ENCODE measurements around the gene ETFB.
A peak's percentile ranks its signal among the peaks of the same experiment; 100 is the strongest.

The ETFB gene

GRCh38 chr19:51327066-51328001 lies 38.9 kb downstream of the ETFB start:
- peak in 2 of 3 experiments; percentile 31 to 62 for DNase-seq (ENCODE audit: low read depth in 3 of 3)

GRCh38 chr19:51326216-51327065 lies 39.7 kb downstream of the ETFB start:
- DNase-seq (ENCODE audit: low read depth in 3 of 3): no peak

GRCh38 chr19:51325161-51325976 lies 40.8 kb downstream of the ETFB start:
- DNase-seq (ENCODE audit: low read depth in 3 of 3): no peak

GRCh38 chr19:51324167-51324481 lies 42.1 kb downstream of the ETFB start:
- no peak for DNase-seq (ENCODE audit: low read depth in 3 of 3)

GRCh38 chr19:51323481-51324166 lies 42.6 kb downstream of the ETFB start:
- DNase-seq (ENCODE audit: low read depth in 3 of 3): no peak

- no peak for DNase-seq (ENCODE audit: low read depth in 3 of 3)
Measured at GRCh38 chr19:51321799-51322198, 44.4 kb downstream of the ETFB start.

- no peak for DNase-seq (ENCODE audit: low read depth in 3 of 3)
Measured at GRCh38 chr19:51320280-51320657, 45.9 kb downstream of the ETFB start.

GRCh38 chr19:51319649-51320279 lies 46.4 kb downstream of the ETFB start:
- no peak for DNase-seq (ENCODE audit: low read depth in 3 of 3)

- no peak for DNase-seq (ENCODE audit: low read depth in 3 of 3)
Measured at GRCh38 chr19:51318687-51319648, 47.2 kb downstream of the ETFB start.

GRCh38 chr19:51317968-51318367 lies 48.2 kb downstream of the ETFB start:
- no peak for DNase-seq (ENCODE audit: low read depth in 3 of 3)

- DNase-seq (ENCODE audit: low read depth in 3 of 3): no peak
Measured at GRCh38 chr19:51317376-51317775, 48.8 kb downstream of the ETFB start.

- no peak for DNase-seq (ENCODE audit: low read depth in 3 of 3)
Measured at GRCh38 chr19:51316688-51317087, 49.5 kb downstream of the ETFB start.

- no peak for DNase-seq (ENCODE audit: low read depth in 3 of 3)
Measured at GRCh38 chr19:51311351-51312257, 54.6 kb downstream of the ETFB start, which contains the start of gene IGLON5. Gene IGLON5, plus strand, starts transcription at chr19:51311644. Its CDS starts 204 bp downstream, at chr19:51311848.

- DNase-seq (ENCODE audit: low read depth in 3 of 3): no peak
Measured at GRCh38 chr19:51305479-51305878, 60.7 kb downstream of the ETFB start.

- DNase-seq (ENCODE audit: low read depth in 3 of 3): no peak
Measured at GRCh38 chr19:51301266-51301665, 64.9 kb downstream of the ETFB start.

- DNase-seq (ENCODE audit: low read depth in 3 of 3): no peak
Measured at GRCh38 chr19:51297406-51297805, 68.8 kb downstream of the ETFB start.

- DNase-seq (ENCODE audit: low read depth in 3 of 3): no peak
Measured at GRCh38 chr19:51296336-51297093, 69.7 kb downstream of the ETFB start.

All from stimulated activated CD4-positive, alpha-beta T cell treated with anti-CD3 and anti-CD28 coated beads, TNF-alpha, amount 100 ng/mL, for 24 hours (primary cell).